HepG2 (cell line): ENCODE data around the gene CEACAM16. TPM values are rescaled to one million over a fixed set of nuclear protein-coding genes. Genes with fewer than 3 reads are reported as not detected.
A peak's percentile ranks its signal among the peaks of the same experiment; 100 is the strongest.

Experiments
- EEA1 ChIP-seq: sonication (generic); formaldehyde crosslinking; IDR thresholded peaks from 2 replicates; pipeline ENCODE4 v1.5.1; 2020; ENCODE audit warnings: mild to moderate bottlenecking, missing genetic modification reagents, borderline replicate concordance
- ETV5 ChIP-seq: IDR thresholded peaks from 2 replicates; pipeline ENCODE4 v1.6.1; 2018; ENCODE audit warnings: missing biosample characterization, missing genetic modification reagents, inconsistent platforms, borderline replicate concordance
- HOXA3 ChIP-seq: sonication (generic); formaldehyde crosslinking; IDR thresholded peaks from 2 replicates; pipeline ENCODE4 v1.5.0; 2020; ENCODE audit warnings: missing genetic modification reagents
- KDM3A ChIP-seq: IDR thresholded peaks from 2 replicates; pipeline ENCODE4 v1.6.1; 2018; ENCODE audit warnings: low read depth, missing compliant biosample characterization
- MAFF ChIP-seq: IDR thresholded peaks from 2 replicates; pipeline ENCODE4 v1.6.1; 2011; ENCODE audit warnings: low read depth, low read length, improper control_type of control experiment
- MAFK ChIP-seq, 2 experiments: IDR thresholded peaks in 1 of 2; conservative IDR thresholded peaks in 1 of 2; 2 replicates each; pipeline ENCODE4 v1.6.1; 2011; ENCODE audit warnings: improper control_type of control experiment in 2 of 2, low read length in 2 of 2
- RAD51 ChIP-seq: fragments of 450-650 bp; IDR thresholded peaks from 2 replicates; pipeline ENCODE4 v1.6.1; 2016; ENCODE audit warnings: borderline replicate concordance
- RBFOX2 ChIP-seq: fragments of 200-400 bp; formaldehyde crosslinking; IDR thresholded peaks from 2 replicates; pipeline ENCODE4 v1.6.1; 2017; ENCODE audit warnings: low read depth, mild to moderate bottlenecking, low read length
- SAP130 ChIP-seq: IDR thresholded peaks from 2 replicates; pipeline ENCODE4 v1.6.1; 2016; ENCODE audit warnings: low read depth
- TSC22D2 ChIP-seq: sonication (generic); formaldehyde crosslinking; IDR thresholded peaks from 2 replicates; pipeline ENCODE4 v1.5.1; 2020; ENCODE audit warnings: missing genetic modification reagents, mild to moderate bottlenecking, borderline replicate concordance
- ZIK1 ChIP-seq: sonication (generic); formaldehyde crosslinking; IDR thresholded peaks from 2 replicates; pipeline ENCODE4 v1.5.0; 2020; ENCODE audit warnings: mild to moderate bottlenecking, low read depth, missing genetic modification reagents, borderline replicate concordance
- ZMAT3 ChIP-seq: sonication (generic); formaldehyde crosslinking; conservative IDR thresholded peaks from 2 replicates; pipeline ENCODE4 v1.7.0; 2021; ENCODE audit warnings: missing genetic modification reagents
- ZMYM2 ChIP-seq: sonication (generic); formaldehyde crosslinking; IDR thresholded peaks from 2 replicates; pipeline ENCODE4 v1.8.0; 2022; ENCODE audit warnings: mild to moderate bottlenecking, missing genetic modification reagents
- ZNF431 ChIP-seq: sonication (generic); formaldehyde crosslinking; IDR thresholded peaks from 2 replicates; pipeline ENCODE4 v1.9.0; 2022; ENCODE audit warnings: missing genetic modification reagents, low read depth, mild to moderate bottlenecking, borderline replicate concordance
- ZNF598 ChIP-seq: sonication (generic); formaldehyde crosslinking; IDR thresholded peaks from 2 replicates; pipeline ENCODE4 v1.5.1; 2020; ENCODE audit warnings: mild to moderate bottlenecking, missing genetic modification reagents, borderline replicate concordance
- polyA plus RNA-seq, 8 experiments: library from polyadenylated mRNA; depleted of rRNA in 3 of 8; stranded (reverse) in 7 of 8; unstranded in 1 of 8; fragments of >200 nt; fragmentation: Illumina TruSeq in 4 of 8; extraction: Trizol in 4 of 8; gene quantifications; 2 replicates each; pipeline versions ENCODE4 v1.2.1 to v1.2.3, GENCODE V29; 2011 to 2016; ENCODE audit warnings: low read depth in 4 of 8, missing spikeins in 1 of 8, mixed read lengths in 1 of 8; ENCODE audit not compliant: insufficient read depth in 1 of 8
- total RNA-seq, 5 experiments: library from RNA; depleted of rRNA; stranded (reverse); fragments of >200 nt; fragmentation: Illumina TruSeq; extraction: Trizol; gene quantifications; 2 replicates each; pipeline ENCODE4 v1.2.3, GENCODE V29; 2016; ENCODE audit warnings: low read depth in 1 of 5
- TF ChIP-seq, protein P1 (sequence below): sonication (generic); formaldehyde crosslinking; IDR thresholded peaks from 2 replicates; pipeline ENCODE4 v1.4.0; 2020; ENCODE audit warnings: mild to moderate bottlenecking, missing genetic modification reagents
- TF ChIP-seq, protein P2 (sequence below): sonication (generic); formaldehyde crosslinking; IDR thresholded peaks from 2 replicates; pipeline ENCODE4 v1.4.0; 2020; ENCODE audit warnings: missing genetic modification reagents, borderline replicate concordance
- TF ChIP-seq, protein P3 (sequence below), 2 experiments: fragments of 450-650 bp in 1 of 2; sonication (generic) in 1 of 2; formaldehyde crosslinking; IDR thresholded peaks; 2 replicates each; pipeline versions ENCODE4 v1.5.0 to v1.8.0; 2020 to 2022; ENCODE audit warnings: mild to moderate bottlenecking in 1 of 2, missing genetic modification reagents in 1 of 2
- TF ChIP-seq, protein P4 (sequence below): sonication (generic); formaldehyde crosslinking; IDR thresholded peaks from 2 replicates; pipeline ENCODE4 v1.5.0; 2020; ENCODE audit warnings: mild to moderate bottlenecking, low read depth, missing genetic modification reagents, borderline replicate concordance
- TF ChIP-seq, protein P5 (sequence below): sonication (generic); IDR thresholded peaks from 2 replicates; pipeline ENCODE4 v1.6.1; 2016; ENCODE audit warnings: low read depth, borderline replicate concordance

The CEACAM16 gene
- total and polyA plus RNA-seq, 2 of the 13 experiments (the other 11 are each of a cell fraction or from before 2014, with no cell fraction given): not detected

DNA sequence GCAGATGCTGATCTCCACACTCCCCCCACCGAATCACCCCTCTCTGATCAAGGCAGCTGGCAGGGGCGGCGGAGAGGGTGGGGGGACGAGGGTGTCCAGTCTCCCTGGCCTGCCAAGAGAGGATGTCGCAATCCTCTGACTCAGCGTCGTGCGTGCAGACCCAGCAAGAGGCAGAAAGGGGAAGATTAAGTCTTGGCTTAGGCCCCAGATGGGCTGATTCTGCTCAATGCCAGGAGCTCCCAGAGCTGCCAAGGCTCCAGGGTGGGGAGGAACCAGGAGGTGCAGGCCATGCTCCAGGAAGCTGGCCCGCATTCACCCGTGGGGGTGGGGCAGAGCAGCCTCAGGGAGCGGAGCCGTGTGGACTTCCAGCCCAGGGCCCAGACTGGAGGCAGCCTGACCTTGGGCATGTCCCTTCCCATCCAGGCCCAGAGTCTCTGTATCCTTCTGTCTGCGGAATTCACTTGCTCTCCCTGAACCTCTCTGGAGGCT is 42.9 kb downstream of the CEACAM16 start (continued):
- no peak; the same call in 1 of the 2 replicates for TF ChIP-seq ZNF598
- TF ChIP-seq ZNF431 (CRISPR knock-in tag): no peak
- no peak for TF ChIP-seq TSC22D2
- TF ChIP-seq RAD51: no peak
- no peak for TF ChIP-seq ZMAT3
- TF ChIP-seq KDM3A (CRISPR knock-in tag): peak; percentile 57; the same call in 1 of the 2 replicates
- no peak for TF ChIP-seq EEA1 (CRISPR knock-in tag)
- TF ChIP-seq, protein P1, sequence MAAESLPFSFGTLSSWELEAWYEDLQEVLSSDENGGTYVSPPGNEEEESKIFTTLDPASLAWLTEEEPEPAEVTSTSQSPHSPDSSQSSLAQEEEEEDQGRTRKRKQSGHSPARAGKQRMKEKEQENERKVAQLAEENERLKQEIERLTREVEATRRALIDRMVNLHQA (CRISPR knock-in tag): no peak
- peak; percentile 39; the same call in 1 of the 2 replicates for TF ChIP-seq RBFOX2
- TF ChIP-seq MAFF: peak; percentile 31; the same call in 1 of the 2 replicates
- TF ChIP-seq, protein P2, sequence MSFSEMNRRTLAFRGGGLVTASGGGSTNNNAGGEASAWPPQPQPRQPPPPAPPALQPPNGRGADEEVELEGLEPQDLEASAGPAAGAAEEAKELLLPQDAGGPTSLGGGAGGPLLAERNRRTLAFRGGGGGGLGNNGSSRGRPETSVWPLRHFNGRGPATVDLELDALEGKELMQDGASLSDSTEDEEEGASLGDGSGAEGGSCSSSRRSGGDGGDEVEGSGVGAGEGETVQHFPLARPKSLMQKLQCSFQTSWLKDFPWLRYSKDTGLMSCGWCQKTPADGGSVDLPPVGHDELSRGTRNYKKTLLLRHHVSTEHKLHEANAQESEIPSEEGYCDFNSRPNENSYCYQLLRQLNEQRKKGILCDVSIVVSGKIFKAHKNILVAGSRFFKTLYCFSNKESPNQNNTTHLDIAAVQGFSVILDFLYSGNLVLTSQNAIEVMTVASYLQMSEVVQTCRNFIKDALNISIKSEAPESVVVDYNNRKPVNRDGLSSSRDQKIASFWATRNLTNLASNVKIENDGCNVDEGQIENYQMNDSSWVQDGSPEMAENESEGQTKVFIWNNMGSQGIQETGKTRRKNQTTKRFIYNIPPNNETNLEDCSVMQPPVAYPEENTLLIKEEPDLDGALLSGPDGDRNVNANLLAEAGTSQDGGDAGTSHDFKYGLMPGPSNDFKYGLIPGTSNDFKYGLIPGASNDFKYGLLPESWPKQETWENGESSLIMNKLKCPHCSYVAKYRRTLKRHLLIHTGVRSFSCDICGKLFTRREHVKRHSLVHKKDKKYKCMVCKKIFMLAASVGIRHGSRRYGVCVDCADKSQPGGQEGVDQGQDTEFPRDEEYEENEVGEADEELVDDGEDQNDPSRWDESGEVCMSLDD (CRISPR knock-in tag): no peak
- peak; percentile 43; the same call in 1 of the 2 replicates for TF ChIP-seq HOXA3 (CRISPR knock-in tag)
- TF ChIP-seq ETV5 (CRISPR knock-in tag): peak; percentile 39; the same call in 1 of the 2 replicates
- no peak for TF ChIP-seq ZMYM2 (CRISPR knock-in tag)
- TF ChIP-seq, protein P3, sequence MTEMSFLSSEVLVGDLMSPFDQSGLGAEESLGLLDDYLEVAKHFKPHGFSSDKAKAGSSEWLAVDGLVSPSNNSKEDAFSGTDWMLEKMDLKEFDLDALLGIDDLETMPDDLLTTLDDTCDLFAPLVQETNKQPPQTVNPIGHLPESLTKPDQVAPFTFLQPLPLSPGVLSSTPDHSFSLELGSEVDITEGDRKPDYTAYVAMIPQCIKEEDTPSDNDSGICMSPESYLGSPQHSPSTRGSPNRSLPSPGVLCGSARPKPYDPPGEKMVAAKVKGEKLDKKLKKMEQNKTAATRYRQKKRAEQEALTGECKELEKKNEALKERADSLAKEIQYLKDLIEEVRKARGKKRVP (CRISPR knock-in tag; IDR thresholded peaks at IDR 0.05): no peak
- peak; percentile 81 for TF ChIP-seq SAP130 (CRISPR knock-in tag)
- no peak for TF ChIP-seq ZIK1 (CRISPR knock-in tag)
- TF ChIP-seq, protein P4, sequence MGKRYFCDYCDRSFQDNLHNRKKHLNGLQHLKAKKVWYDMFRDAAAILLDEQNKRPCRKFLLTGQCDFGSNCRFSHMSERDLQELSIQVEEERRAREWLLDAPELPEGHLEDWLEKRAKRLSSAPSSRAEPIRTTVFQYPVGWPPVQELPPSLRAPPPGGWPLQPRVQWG: no peak
- TF ChIP-seq MAFK (conservative IDR thresholded peaks at IDR 0.05 in 1 of 2, IDR thresholded peaks at IDR 0.05 in 1 of 2; ENCODE audit: low read length in 2 of 2): peak; percentile 46 to 71; a peak in 3 of 4 replicates
- TF ChIP-seq, protein P5, sequence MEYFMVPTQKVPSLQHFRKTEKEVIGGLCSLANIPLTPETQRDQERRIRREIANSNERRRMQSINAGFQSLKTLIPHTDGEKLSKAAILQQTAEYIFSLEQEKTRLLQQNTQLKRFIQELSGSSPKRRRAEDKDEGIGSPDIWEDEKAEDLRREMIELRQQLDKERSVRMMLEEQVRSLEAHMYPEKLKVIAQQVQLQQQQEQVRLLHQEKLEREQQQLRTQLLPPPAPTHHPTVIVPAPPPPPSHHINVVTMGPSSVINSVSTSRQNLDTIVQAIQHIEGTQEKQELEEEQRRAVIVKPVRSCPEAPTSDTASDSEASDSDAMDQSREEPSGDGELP: peak; percentile 54; the same call in 1 of the 2 replicates
